Measurements from ENCODE around the gene GPR176.

The GPR176 gene

GRCh38 chr15:39888243-39888642 is 31.8 kb downstream of the GPR176 start:
- no peak for DNase-seq

GRCh38 chr15:39887832-39888231 is 32.2 kb downstream of the GPR176 start:
- DNase-seq: no peak

GRCh38 chr15:39887211-39887610 is 32.9 kb downstream of the GPR176 start:
- no peak for DNase-seq

GRCh38 chr15:39886418-39886817 is 33.6 kb downstream of the GPR176 start:
- DNase-seq: no peak

- no peak for DNase-seq
Observed at GRCh38 chr15:39885099-39885777, 34.8 kb downstream of the GPR176 start.

- no peak for DNase-seq
Observed at GRCh38 chr15:39884351-39884750, 35.7 kb downstream of the GPR176 start.

- no peak for DNase-seq
Observed at GRCh38 chr15:39882602-39883001, 37.5 kb downstream of the GPR176 start.

GRCh38 chr15:39881790-39882189 is 38.3 kb downstream of the GPR176 start:
- no peak for DNase-seq

- no peak for DNase-seq
Observed at GRCh38 chr15:39880718-39881387, 39.2 kb downstream of the GPR176 start.

GRCh38 chr15:39878406-39878785 is 41.7 kb downstream of the GPR176 start:
- DNase-seq: no peak

GRCh38 chr15:39874890-39875549 is 45.0 kb downstream of the GPR176 start:
- DNase-seq: peak; percentile 9

- no peak for DNase-seq
Observed at GRCh38 chr15:39873978-39874377, 46.1 kb downstream of the GPR176 start.

- no peak for DNase-seq
Observed at GRCh38 chr15:39870537-39870936, 49.5 kb downstream of the GPR176 start.

- no peak for DNase-seq
Observed at GRCh38 chr15:39869858-39870515, 50.1 kb downstream of the GPR176 start.

GRCh38 chr15:39869254-39869653 is 50.8 kb downstream of the GPR176 start:
- no peak for DNase-seq

GRCh38 chr15:39868396-39868795 is 51.7 kb downstream of the GPR176 start:
- no peak for DNase-seq

- DNase-seq: no peak
Observed at GRCh38 chr15:39864116-39864515, 56.0 kb downstream of the GPR176 start.

- DNase-seq: no peak
Observed at GRCh38 chr15:39860871-39861270, 59.2 kb downstream of the GPR176 start.

GRCh38 chr15:39860200-39860599 is 59.9 kb downstream of the GPR176 start:
- DNase-seq: no peak

- no peak for DNase-seq
Observed at GRCh38 chr15:39859636-39860035, 60.4 kb downstream of the GPR176 start.

- DNase-seq: no peak
Observed at GRCh38 chr15:39857132-39857531, 62.9 kb downstream of the GPR176 start.

GRCh38 chr15:39856357-39856756 is 63.7 kb downstream of the GPR176 start:
- DNase-seq: no peak

- DNase-seq: no peak
Observed at GRCh38 chr15:39855400-39855799, 64.7 kb downstream of the GPR176 start.

GRCh38 chr15:39854161-39854560 is 65.9 kb downstream of the GPR176 start:
- no peak for DNase-seq
